Common myeloid progenitor, CD34-positive (primary cell): ENCODE measurements around the gene POLR1H.
A peak's percentile ranks its signal among the peaks of the same experiment; 100 is the strongest.
"Not testable (repeated sequence)": the region's sequence is repeated elsewhere in the genome, so short reads cannot be mapped to it uniquely, and the experiment has no call there.

Source experiments
- CTCF ChIA-PET: fragments of 350-600 bp; sonication (Branson Sonifier 250); formaldehyde crosslinking; loops from one replicate; lab custom pipeline; 2021; ENCODE audit warnings: antibody characterized with exemption; lab: Charles Lee
- POLR2A ChIA-PET: fragments of 350-600 bp; sonication (Branson Sonifier 250); formaldehyde crosslinking; loops from one replicate; lab custom pipeline; 2021; ENCODE audit warnings: antibody characterized with exemption; lab: Charles Lee
- DNase-seq, 3 donors: peaks; one replicate each; pipeline versions ENCODE4 v3.0.0 to v3.0.0-alpha.2; 2013
- H3K27ac ChIP-seq, 2 experiments: 1 replicate in 1 of 2; 2 replicates in 1 of 2; pipeline ENCODE4 v1.7.0; 2013; ENCODE audit warnings: inconsistent platforms in 2 of 2, low read length in 2 of 2, mild to moderate bottlenecking in 2 of 2, low read depth in 1 of 2, moderate library complexity in 1 of 2; ENCODE audit not compliant: severe bottlenecking in 2 of 2, insufficient read depth in 1 of 2, poor library complexity in 1 of 2
- H3K27me3 ChIP-seq, 5 experiments: replicated peaks in 2 of 5; 1 replicate in 3 of 5; 2 replicates in 2 of 5; pipeline versions ENCODE4 v1.6.1 to v1.7.0; 2013; ENCODE audit warnings: low read length in 4 of 5, mild to moderate bottlenecking in 2 of 5, moderate library complexity in 2 of 5, inconsistent platforms in 1 of 5; ENCODE audit not compliant: insufficient read depth in 5 of 5, control insufficient read depth in 4 of 5
- H3K36me3 ChIP-seq, 4 experiments: 1 replicate in 2 of 4; 2 replicates in 2 of 4; pipeline versions ENCODE4 v1.6.1 to v1.7.0; 2013; ENCODE audit warnings: low read length in 3 of 4, control low read depth in 1 of 4, mild to moderate bottlenecking in 1 of 4; ENCODE audit not compliant: control insufficient read depth in 4 of 4, insufficient read depth in 4 of 4
- H3K4me1 ChIP-seq, 4 experiments: 1 replicate in 3 of 4; 2 replicates in 1 of 4; pipeline versions ENCODE4 v1.6.1 to v1.7.1; 2013; ENCODE audit warnings: low read length in 3 of 4, mild to moderate bottlenecking in 3 of 4, control low read depth in 1 of 4, inconsistent platforms in 1 of 4, moderate library complexity in 1 of 4; ENCODE audit not compliant: control insufficient read depth in 4 of 4, insufficient read depth in 4 of 4; ENCODE audit errors: control extremely low read depth in 1 of 4
- H3K4me3 ChIP-seq, 7 experiments: 1 replicate in 4 of 7; 2 replicates in 3 of 7; pipeline versions ENCODE4 v1.5.1 to v1.7.0; 2013; ENCODE audit warnings: mild to moderate bottlenecking in 7 of 7, low read length in 6 of 7, moderate library complexity in 6 of 7, inconsistent platforms in 2 of 7, low read depth in 2 of 7, control low read depth in 1 of 7; ENCODE audit not compliant: insufficient read depth in 4 of 7, control insufficient read depth in 1 of 7; ENCODE audit errors: extremely low read depth in 1 of 7
- H3K9me3 ChIP-seq, 5 experiments: 1 replicate in 4 of 5; 2 replicates in 1 of 5; pipeline versions ENCODE4 v1.6.1 to v1.7.1; 2013; ENCODE audit warnings: low read length in 4 of 5, mild to moderate bottlenecking in 2 of 5, inconsistent platforms in 1 of 5, low read depth in 1 of 5, moderate library complexity in 1 of 5; ENCODE audit not compliant: control insufficient read depth in 4 of 5, insufficient read depth in 2 of 5; ENCODE audit errors: control extremely low read depth in 1 of 5
- WGBS: methylation state at CpG from one replicate; pipeline ENCODE4 v1.1.5; 2013; ENCODE audit not compliant: insufficient coverage; 5-methylcytosine and 5-hydroxymethylcytosine counted together

Gene POLR1H

GRCh38 chr6:30025186-30025585, 35.9 kb upstream of the POLR1H start:
- ChIA-PET POLR2A (no interaction called here), CTCF (interaction anchor here (0.9 to 2.1 kb wide), 4 partner anchors 12 to 14 kb away, joined by 3 to 4 read pairs (median 4); no protein-coding TSS in a partner anchor)
- H3K4me1 ChIP-seq: no peaks in the 10 kb centered on the region
- no peak overlapping the region for H3K27ac ChIP-seq
- 100% methylated on average over 1 of the region's 1 CpG for WGBS
- H3K36me3 ChIP-seq: peaks cover 0 to 5% (median 4%) of the 10 kb centered on the region in 4 experiments
- no peak for DNase-seq
- no peaks in the 10 kb centered on the region for H3K9me3 ChIP-seq
- no peaks in the 10 kb centered on the region for H3K27me3 ChIP-seq
- no peak overlapping the region for H3K4me3 ChIP-seq

- CTCF ChIA-PET: no interaction called here
- Histone ChIP-seq H3K27ac (no peak overlapping the region), H3K9me3 (no peaks in the 10 kb centered on the region), H3K36me3 (peaks cover 0 to 2% (median 1%) of the 10 kb centered on the region in 4 experiments), H3K4me1 (no peaks in the 10 kb centered on the region), H3K27me3 (no peaks in the 10 kb centered on the region), H3K4me3 (no peak overlapping the region)
- POLR2A ChIA-PET: no interaction called here
- WGBS: no CpG with 5 or more reads among the region's 1 CpG
- no peak for DNase-seq
These were observed 31.5 kb upstream of the POLR1H start for GRCh38 chr6:30029588-30029987.

- CTCF ChIA-PET: no interaction called here
- POLR2A ChIA-PET: no interaction called here
These were observed 29.7 kb upstream of the POLR1H start for GRCh38 chr6:30031381-30031780.

GRCh38 chr6:30033440-30033839, 27.6 kb upstream of the POLR1H start:
- H3K9me3 ChIP-seq, H3K36me3 ChIP-seq, H3K27me3 ChIP-seq, POLR2A ChIA-PET, H3K4me3 ChIP-seq, DNase-seq, H3K4me1 ChIP-seq, H3K27ac ChIP-seq: not testable (repeated sequence)
- CTCF ChIA-PET: interaction anchor here (1.8 kb wide), 1 partner anchor 24 kb away, joined by 4 read pairs; no protein-coding TSS in a partner anchor
- 100% methylated on average over 1 of the region's 5 CpGs for WGBS

More at GRCh38 chr6:30031381-30031780, 29.7 kb upstream of the POLR1H start:
- no peak overlapping the region for H3K4me3 ChIP-seq
- H3K27me3 ChIP-seq: no peaks in the 10 kb centered on the region
- H3K9me3 ChIP-seq: no peaks in the 10 kb centered on the region
- no peak for DNase-seq
- no peaks in the 10 kb centered on the region for H3K4me1 ChIP-seq
- H3K27ac ChIP-seq: no peak overlapping the region
- peaks cover 0 to 6% (median 5%) of the 10 kb centered on the region in 4 experiments for H3K36me3 ChIP-seq

- DNase-seq: no peak
- Histone ChIP-seq H3K4me1 (no peaks in the 10 kb centered on the region), H3K4me3 (no peak overlapping the region), H3K27ac (no peak overlapping the region), H3K9me3 (no peaks in the 10 kb centered on the region), H3K36me3 (peaks cover 0 to 6% (median 4%) of the 10 kb centered on the region in 4 experiments), H3K27me3 (no peaks in the 10 kb centered on the region)
- 100% methylated on average over 1 of the region's 1 CpG for WGBS
- ChIA-PET CTCF (interaction anchor here (1.1 to 1.8 kb wide), 3 partner anchors 9 to 187 kb away, joined by 4 to 8 read pairs (median 4); no protein-coding TSS in a partner anchor), POLR2A (no interaction called here)
These were observed 25.3 kb upstream of the POLR1H start for GRCh38 chr6:30035784-30036183.

- no peaks in the 10 kb centered on the region for H3K4me1 ChIP-seq
- H3K27ac ChIP-seq: no peak overlapping the region
- peaks cover 0 to 6% (median 4%) of the 10 kb centered on the region in 4 experiments for H3K36me3 ChIP-seq
- WGBS: no CpG with 5 or more reads among the region's 4 CpGs
- peak; percentile 26 to 57 (median 45) for DNase-seq
- no peak overlapping the region for H3K4me3 ChIP-seq
- no peaks in the 10 kb centered on the region for H3K9me3 ChIP-seq
- CTCF ChIA-PET: interaction anchor here (0.7 to 1.9 kb wide), 7 partner anchors 9 to 424 kb away, joined by 3 to 10 read pairs (median 4); no protein-coding TSS in a partner anchor
- POLR2A ChIA-PET: no interaction called here
- H3K27me3 ChIP-seq: no peaks in the 10 kb centered on the region
These were observed 23.8 kb upstream of the POLR1H start for GRCh38 chr6:30037182-30037788.

GRCh38 chr6:30041221-30041620, 19.8 kb upstream of the POLR1H start:
- H3K27ac ChIP-seq: no peak overlapping the region
- H3K4me3 ChIP-seq: no peak overlapping the region
- WGBS: 100% methylated on average over 4 of the region's 6 CpGs
- CTCF ChIA-PET: no interaction called here
- no peak for DNase-seq
- POLR2A ChIA-PET: no interaction called here
- H3K9me3 ChIP-seq: no peaks in the 10 kb centered on the region
- H3K4me1 ChIP-seq: no peaks in the 10 kb centered on the region
- no peaks in the 10 kb centered on the region for H3K27me3 ChIP-seq
- H3K36me3 ChIP-seq: peaks cover 0 to 4% (median 0%) of the 10 kb centered on the region in 4 experiments
